Esophagus squamous epithelium (tissue), 4 donors: Measurements from ENCODE around the gene TNFSF4.

Source experiments
- CTCF ChIP-seq, 6 experiments: fragments of 450-650 bp in 4 of 6; fragments of 200-600 bp in 2 of 6; sonication (generic) in 2 of 6; IDR thresholded peaks; one replicate each; pipeline ENCODE4 v1.5.1; 2016 to 2019; ENCODE audit warnings: antibody characterized with exemption in 6 of 6, mild to moderate bottlenecking in 4 of 6, moderate library complexity in 4 of 6
- POLR2A ChIP-seq, 4 donors: fragments of 450-650 bp; IDR thresholded peaks; one replicate each; pipeline ENCODE4 v1.6.1; 2017; ENCODE audit warnings: antibody characterized with exemption in 4 of 4, mild to moderate bottlenecking in 4 of 4, moderate library complexity in 3 of 4

- TF ChIP-seq CTCF (IDR thresholded peaks at IDR 0.05) (no peak), POLR2A (IDR thresholded peaks at IDR 0.05) (no peak)
These were observed 57.2 kb downstream of the TNFSF4 start for GRCh38 chr1:173149887-173150286.
